SK-N-SH (cell line): ENCODE results near the gene KIF25. TPM values are rescaled to one million over a fixed set of nuclear protein-coding genes. Genes with fewer than 3 reads are reported as not detected.

ENCODE experiments used
- CTCF ChIA-PET: fragments of 300-600, 350-600 bp; formaldehyde crosslinking; extraction: SDS; loops from one replicate; lab custom pipeline; 2021; lab: Yijun Ruan, JAX
- POLR2A ChIA-PET: fragments of 350-600 bp; sonication (Branson Sonifier 250); formaldehyde crosslinking; extraction: SDS; loops from one replicate; lab custom pipeline; 2020; ENCODE audit warnings: antibody characterized with exemption, inconsistent platforms; lab: Yijun Ruan, JAX
- DNase-seq: peaks from one replicate; pipeline ENCODE4 v3.0.0; 2012
- H2AFZ ChIP-seq: fragments of 200-600 bp; sonication (generic); 2 replicates; pipeline ENCODE4 v1.8.1; 2016; ENCODE audit warnings: antibody characterized with exemption, mild to moderate bottlenecking, low read depth
- H3F3A ChIP-seq: fragments of 200-600 bp; sonication (generic); replicated peaks from 2 replicates; pipeline ENCODE3; 2016; ENCODE audit warnings: antibody characterized with exemption, mild to moderate bottlenecking; ENCODE audit not compliant: insufficient read depth
- H3K27ac ChIP-seq, 2 experiments: fragments of 200-500 bp in 1 of 2; fragments of 200-600 bp in 1 of 2; sonication (Bioruptor generic) in 1 of 2; sonication (generic), shearing (Covaris generic) in 1 of 2; 2 replicates each; pipeline versions ENCODE4 v1.5.1 to v1.6.1; 2014 to 2016; ENCODE audit warnings: low read depth in 2 of 2, inconsistent platforms in 1 of 2, low read length in 1 of 2, mild to moderate bottlenecking in 1 of 2, mixed read lengths in 1 of 2
- H3K27me3 ChIP-seq: fragments of 200-600 bp; sonication (generic), shearing (Covaris generic); 2 replicates; pipeline ENCODE4 v1.6.1; 2016; ENCODE audit warnings: mixed run types; ENCODE audit not compliant: insufficient read depth
- H3K36me3 ChIP-seq, 2 experiments: fragments of 200-500 bp in 1 of 2; fragments of 200-600 bp in 1 of 2; sonication (Bioruptor generic) in 1 of 2; sonication (generic) in 1 of 2; replicated peaks in 1 of 2; 2 replicates each; pipeline versions ENCODE3 to v1.5.1; 2014 to 2016; ENCODE audit warnings: low read length in 1 of 2, mild to moderate bottlenecking in 1 of 2; ENCODE audit not compliant: insufficient read depth in 2 of 2, control insufficient read depth in 1 of 2
- H3K4me1 ChIP-seq, 2 experiments: fragments of 200-500 bp in 1 of 2; fragments of 200-600 bp in 1 of 2; sonication (Bioruptor generic) in 1 of 2; sonication (generic), shearing (Covaris generic) in 1 of 2; 2 replicates each; pipeline versions ENCODE4 v1.5.1 to v1.6.1; 2014 to 2016; ENCODE audit warnings: low read depth in 1 of 2, low read length in 1 of 2, mixed run types in 1 of 2; ENCODE audit not compliant: insufficient read depth in 2 of 2, control insufficient read depth in 1 of 2
- H3K4me2 ChIP-seq: fragments of 200-600 bp; sonication (generic), shearing (Covaris generic); 2 replicates; pipeline ENCODE4 v1.6.1; 2017; ENCODE audit warnings: mixed run types
- H3K4me3 ChIP-seq, 2 experiments: fragments of 200-500 bp in 1 of 2; fragments of 200-600 bp in 1 of 2; sonication (Bioruptor generic) in 1 of 2; sonication (generic), shearing (Covaris generic) in 1 of 2; 2 replicates each; pipeline versions ENCODE4 v1.5.1 to v1.8.1; 2014 to 2016; ENCODE audit warnings: low read depth in 2 of 2, inconsistent platforms in 1 of 2, low read length in 1 of 2, mild to moderate bottlenecking in 1 of 2, mixed read lengths in 1 of 2, moderate library complexity in 1 of 2
- H3K79me2 ChIP-seq: fragments of 200-600 bp; sonication (generic); 2 replicates; pipeline ENCODE4 v1.8.1; 2017; ENCODE audit warnings: mild to moderate bottlenecking; ENCODE audit not compliant: insufficient read depth
- H3K9ac ChIP-seq: fragments of 200-600 bp; sonication (generic); 2 replicates; pipeline ENCODE4 v1.6.1; 2017; ENCODE audit warnings: mixed run types
- H3K9me2 ChIP-seq: fragments of 200-600 bp; sonication (generic); 2 replicates; pipeline ENCODE4 v1.6.1; 2017; ENCODE audit warnings: mixed run types
- H3K9me3 ChIP-seq: fragments of 200-600 bp; sonication (generic); 2 replicates; pipeline ENCODE4 v1.6.1; 2017; ENCODE audit warnings: mixed run types, mild to moderate bottlenecking, moderate library complexity
- H4K20me1 ChIP-seq: fragments of 200-600 bp; sonication (generic); 2 replicates; pipeline ENCODE4 v1.6.1; 2017; ENCODE audit warnings: mild to moderate bottlenecking, mixed run types; ENCODE audit not compliant: insufficient read depth
- CHD2 ChIP-seq: fragments of 150-350 bp; IDR thresholded peaks from 2 replicates; pipeline ENCODE4 v1.6.1; 2018; ENCODE audit warnings: low read length; ENCODE audit not compliant: partially characterized antibody
- ELF1 ChIP-seq: IDR thresholded peaks from 2 replicates; pipeline ENCODE4 v1.4.0; 2012
- EP300 ChIP-seq, 2 experiments: IDR thresholded peaks; 2 replicates each; pipeline versions ENCODE4 v1.4.0 to v1.6.1; 2012; ENCODE audit warnings: borderline replicate concordance in 1 of 2, low read depth in 1 of 2, low read length in 1 of 2
- EZH2phosphoT487 ChIP-seq: fragments of 200-600 bp; sonication (generic); IDR thresholded peaks from 2 replicates; pipeline ENCODE4 v1.6.1; 2017; ENCODE audit warnings: low read depth, mixed run types, mild to moderate bottlenecking, antibody characterized with exemption, moderate library complexity, borderline replicate concordance
- FOSL2 ChIP-seq: IDR thresholded peaks from 2 replicates; pipeline ENCODE4 v1.4.0; 2012; ENCODE audit warnings: low read depth, mild to moderate bottlenecking, moderate library complexity, borderline replicate concordance
- FOXJ3 ChIP-seq: sonication (generic); formaldehyde crosslinking; IDR thresholded peaks from 2 replicates; pipeline ENCODE4 v1.5.1; 2020; ENCODE audit warnings: mild to moderate bottlenecking, missing genetic modification reagents
- GABPA ChIP-seq: IDR thresholded peaks from 2 replicates; pipeline ENCODE4 v1.4.0; 2012; ENCODE audit warnings: low read depth, mild to moderate bottlenecking
- GATA2 ChIP-seq: sonication (generic); formaldehyde crosslinking; IDR thresholded peaks from 2 replicates; pipeline ENCODE4 v1.5.0; 2020; ENCODE audit warnings: mild to moderate bottlenecking, missing genetic modification reagents
- NRF1 ChIP-seq: IDR thresholded peaks from 2 replicates; pipeline ENCODE4 v1.6.1; 2012; ENCODE audit warnings: low read depth, mild to moderate bottlenecking, low read length
- RAD21 ChIP-seq: IDR thresholded peaks from 2 replicates; pipeline ENCODE4 v1.6.1; 2012; ENCODE audit warnings: mild to moderate bottlenecking, low read length
- RCOR1 ChIP-seq: fragments of 150-350 bp; IDR thresholded peaks from 2 replicates; pipeline ENCODE4 v1.6.1; 2017; ENCODE audit warnings: antibody characterized with exemption, low read length
- RXRA ChIP-seq: IDR thresholded peaks from 2 replicates; pipeline ENCODE4 v1.4.0; 2012; ENCODE audit warnings: low read depth, mild to moderate bottlenecking, borderline replicate concordance
- SIN3A ChIP-seq: IDR thresholded peaks from 2 replicates; pipeline ENCODE4 v1.6.1; 2012; ENCODE audit warnings: low read depth, mild to moderate bottlenecking, low read length, moderate library complexity, borderline replicate concordance
- TAF1 ChIP-seq: IDR thresholded peaks from 2 replicates; pipeline ENCODE4 v1.6.1; 2012; ENCODE audit warnings: low read depth, mild to moderate bottlenecking, low read length, moderate library complexity, borderline replicate concordance
- TCF12 ChIP-seq: IDR thresholded peaks from 2 replicates; pipeline ENCODE4 v1.4.0; 2012
- WGBS: methylation state at CpG from one replicate; pipeline ENCODE4 v1.1.6; 2017; ENCODE audit warnings: low lambda C conversion rate; 5-methylcytosine and 5-hydroxymethylcytosine counted together
- polyA plus RNA-seq, 3 experiments: library from polyadenylated mRNA; depleted of rRNA; stranded (reverse); fragments of >200 nt; gene quantifications; 2 replicates each; pipeline ENCODE4 v1.2.3, GENCODE V29; 2012
- TF ChIP-seq, protein P1 (sequence below): fragments of 200-600 bp; sonication (generic); IDR thresholded peaks from 2 replicates; pipeline ENCODE4 v1.6.1; 2017; ENCODE audit warnings: antibody characterized with exemption, mild to moderate bottlenecking, moderate library complexity
- TF ChIP-seq, protein P2 (sequence below): IDR thresholded peaks from 2 replicates; pipeline ENCODE4 v1.4.0; 2012; ENCODE audit warnings: low read depth, borderline replicate concordance
- TF ChIP-seq, protein P3 (sequence below): fragments of 150-350 bp; IDR thresholded peaks from 2 replicates; pipeline ENCODE4 v1.6.1; 2017; ENCODE audit warnings: antibody characterized with exemption, low read length, low read depth, borderline replicate concordance
- TF ChIP-seq, protein P4 (sequence below): IDR thresholded peaks from 2 replicates; pipeline ENCODE4 v1.4.0; 2012; ENCODE audit warnings: low read depth, borderline replicate concordance

Gene KIF25
- polyA plus RNA-seq, 1 of the 3 experiments (the other 2 are of a cell fraction): not detected

DNA sequence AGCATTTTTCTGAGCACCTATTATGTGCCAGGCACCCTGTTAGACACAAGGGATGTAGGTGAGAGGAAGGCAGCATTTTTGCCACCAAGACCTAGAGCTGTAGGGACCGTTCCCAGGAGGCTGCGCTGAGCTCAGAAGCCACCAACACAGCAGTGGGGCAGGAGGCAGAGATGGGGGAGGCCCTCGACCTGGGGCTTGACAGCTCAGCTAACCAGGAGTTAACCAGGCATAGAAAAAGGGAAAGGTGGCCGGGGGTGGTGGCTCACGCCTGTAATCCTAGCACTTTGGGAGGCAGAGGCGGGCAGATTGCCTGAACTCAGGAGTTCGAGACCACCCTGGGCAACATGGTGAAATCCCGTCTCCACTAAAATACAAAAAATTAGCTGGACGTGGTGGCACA, 29.5 kb downstream of the KIF25 start (continued):
- TF ChIP-seq, protein P1, sequence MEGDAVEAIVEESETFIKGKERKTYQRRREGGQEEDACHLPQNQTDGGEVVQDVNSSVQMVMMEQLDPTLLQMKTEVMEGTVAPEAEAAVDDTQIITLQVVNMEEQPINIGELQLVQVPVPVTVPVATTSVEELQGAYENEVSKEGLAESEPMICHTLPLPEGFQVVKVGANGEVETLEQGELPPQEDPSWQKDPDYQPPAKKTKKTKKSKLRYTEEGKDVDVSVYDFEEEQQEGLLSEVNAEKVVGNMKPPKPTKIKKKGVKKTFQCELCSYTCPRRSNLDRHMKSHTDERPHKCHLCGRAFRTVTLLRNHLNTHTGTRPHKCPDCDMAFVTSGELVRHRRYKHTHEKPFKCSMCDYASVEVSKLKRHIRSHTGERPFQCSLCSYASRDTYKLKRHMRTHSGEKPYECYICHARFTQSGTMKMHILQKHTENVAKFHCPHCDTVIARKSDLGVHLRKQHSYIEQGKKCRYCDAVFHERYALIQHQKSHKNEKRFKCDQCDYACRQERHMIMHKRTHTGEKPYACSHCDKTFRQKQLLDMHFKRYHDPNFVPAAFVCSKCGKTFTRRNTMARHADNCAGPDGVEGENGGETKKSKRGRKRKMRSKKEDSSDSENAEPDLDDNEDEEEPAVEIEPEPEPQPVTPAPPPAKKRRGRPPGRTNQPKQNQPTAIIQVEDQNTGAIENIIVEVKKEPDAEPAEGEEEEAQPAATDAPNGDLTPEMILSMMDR: no peak
- TF ChIP-seq RXRA (no peak), RAD21 (no peak), FOXJ3 (CRISPR knock-in tag) (no peak), EZH2phosphoT487 (no peak), RCOR1 (no peak), GATA2 (CRISPR knock-in tag) (no peak), TCF12 (no peak), GABPA (no peak), FOSL2 (no peak)
- TF ChIP-seq, protein P2, sequence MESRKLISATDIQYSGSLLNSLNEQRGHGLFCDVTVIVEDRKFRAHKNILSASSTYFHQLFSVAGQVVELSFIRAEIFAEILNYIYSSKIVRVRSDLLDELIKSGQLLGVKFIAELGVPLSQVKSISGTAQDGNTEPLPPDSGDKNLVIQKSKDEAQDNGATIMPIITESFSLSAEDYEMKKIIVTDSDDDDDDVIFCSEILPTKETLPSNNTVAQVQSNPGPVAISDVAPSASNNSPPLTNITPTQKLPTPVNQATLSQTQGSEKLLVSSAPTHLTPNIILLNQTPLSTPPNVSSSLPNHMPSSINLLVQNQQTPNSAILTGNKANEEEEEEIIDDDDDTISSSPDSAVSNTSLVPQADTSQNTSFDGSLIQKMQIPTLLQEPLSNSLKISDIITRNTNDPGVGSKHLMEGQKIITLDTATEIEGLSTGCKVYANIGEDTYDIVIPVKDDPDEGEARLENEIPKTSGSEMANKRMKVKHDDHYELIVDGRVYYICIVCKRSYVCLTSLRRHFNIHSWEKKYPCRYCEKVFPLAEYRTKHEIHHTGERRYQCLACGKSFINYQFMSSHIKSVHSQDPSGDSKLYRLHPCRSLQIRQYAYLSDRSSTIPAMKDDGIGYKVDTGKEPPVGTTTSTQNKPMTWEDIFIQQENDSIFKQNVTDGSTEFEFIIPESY: no peak
- TF ChIP-seq, protein P3, sequence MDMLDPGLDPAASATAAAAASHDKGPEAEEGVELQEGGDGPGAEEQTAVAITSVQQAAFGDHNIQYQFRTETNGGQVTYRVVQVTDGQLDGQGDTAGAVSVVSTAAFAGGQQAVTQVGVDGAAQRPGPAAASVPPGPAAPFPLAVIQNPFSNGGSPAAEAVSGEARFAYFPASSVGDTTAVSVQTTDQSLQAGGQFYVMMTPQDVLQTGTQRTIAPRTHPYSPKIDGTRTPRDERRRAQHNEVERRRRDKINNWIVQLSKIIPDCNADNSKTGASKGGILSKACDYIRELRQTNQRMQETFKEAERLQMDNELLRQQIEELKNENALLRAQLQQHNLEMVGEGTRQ: no peak

DNA sequence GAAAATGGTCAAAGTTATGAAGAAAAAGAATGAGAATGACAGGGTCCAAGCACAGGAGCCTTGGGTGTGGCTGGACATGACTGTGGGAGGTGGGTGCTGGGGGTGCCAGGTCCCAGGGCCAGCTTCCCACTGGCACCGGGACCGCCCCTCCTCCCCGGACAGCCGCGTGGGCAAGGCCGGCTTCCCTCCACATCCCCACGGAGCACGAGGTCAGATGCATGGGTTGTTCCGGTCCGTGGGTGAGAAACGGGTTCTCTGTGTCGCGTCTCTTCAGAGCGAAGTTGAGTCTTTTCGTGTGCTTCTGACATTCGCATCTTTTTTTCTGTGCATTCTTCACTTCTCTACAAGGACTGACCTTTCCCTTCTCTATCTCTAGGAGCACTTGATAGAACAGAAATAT, 30.1 kb downstream of the KIF25 start:
- TF ChIP-seq ELF1: no peak
- no peak for TF ChIP-seq RCOR1
- TF ChIP-seq, protein P4, sequence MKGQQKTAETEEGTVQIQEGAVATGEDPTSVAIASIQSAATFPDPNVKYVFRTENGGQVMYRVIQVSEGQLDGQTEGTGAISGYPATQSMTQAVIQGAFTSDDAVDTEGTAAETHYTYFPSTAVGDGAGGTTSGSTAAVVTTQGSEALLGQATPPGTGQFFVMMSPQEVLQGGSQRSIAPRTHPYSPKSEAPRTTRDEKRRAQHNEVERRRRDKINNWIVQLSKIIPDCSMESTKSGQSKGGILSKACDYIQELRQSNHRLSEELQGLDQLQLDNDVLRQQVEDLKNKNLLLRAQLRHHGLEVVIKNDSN: no peak
- TF ChIP-seq EP300 (IDR thresholded peaks at IDR 0.05; ENCODE audit: borderline replicate concordance in 1 of 2, low read depth in 1 of 2, low read length in 1 of 2): no peak
- no peak for TF ChIP-seq CHD2
- TF ChIP-seq FOSL2: no peak
- TF ChIP-seq GATA2 (CRISPR knock-in tag): no peak
- TF ChIP-seq RXRA: no peak
- no peak for TF ChIP-seq RAD21
- TF ChIP-seq TAF1: no peak
- no peak for TF ChIP-seq SIN3A
- no peak for TF ChIP-seq NRF1
- Histone ChIP-seq H3K27me3 (no peaks in the 10 kb centered on the region), H4K20me1 (no peaks in the 10 kb centered on the region), H3K9me2 (no peaks in the 10 kb centered on the region), H3K79me2 (no peaks in the 10 kb centered on the region), H3K9ac (no peak overlapping the region), H3K4me2 (no peak overlapping the region), H3K27ac (no peak overlapping the region), H3K4me1 (peaks cover 0 to 19% of the 10 kb centered on the region in 2 experiments; a peak in 1 of 4 replicates), H3K9me3 (no peaks in the 10 kb centered on the region), H3K4me3 (no peak overlapping the region), H3F3A (no peaks in the 10 kb centered on the region), H3K36me3 (no peaks in the 10 kb centered on the region), H2AFZ (no peak overlapping the region)
- ChIA-PET CTCF (no interaction called here), POLR2A (no interaction called here)
- 81% methylated on average over 11 of the region's 16 CpGs for WGBS
- DNase-seq: no peak
